OCI-LY3 (cell line): ENCODE data around the gene RAB24.

Source experiments
- CTCF ChIP-seq: fragments of 200-600, 300-600 bp; sonication (generic); IDR thresholded peaks from 2 replicates; pipeline ENCODE4 v1.5.1; 2014; ENCODE audit warnings: antibody characterized with exemption, low read length, low read depth
- EZH2phosphoT487 ChIP-seq: fragments of 200-600 bp; shearing (Covaris generic); IDR thresholded peaks from 2 replicates; pipeline ENCODE4 v1.6.1; 2018; ENCODE audit warnings: antibody characterized with exemption, mixed run types, low read depth

- TF ChIP-seq CTCF = no peak
- no peak for TF ChIP-seq EZH2phosphoT487
These were observed 35.7 kb upstream of the RAB24 start for GRCh38 chr5:177339107-177339638.
